HPDE6-E6E7 (cell line): Measurements from ENCODE around the gene RPL28.
"Not testable (repeated sequence)": the region's sequence is repeated elsewhere in the genome, so short reads cannot be mapped to it uniquely, and the experiment has no call there.

Source experiments
- DNase-seq: peaks from one replicate; pipeline ENCODE4 v3.0.0; 2011; ENCODE audit warnings: missing footprints; ENCODE audit errors: extremely low spot score

The RPL28 gene

DNA sequence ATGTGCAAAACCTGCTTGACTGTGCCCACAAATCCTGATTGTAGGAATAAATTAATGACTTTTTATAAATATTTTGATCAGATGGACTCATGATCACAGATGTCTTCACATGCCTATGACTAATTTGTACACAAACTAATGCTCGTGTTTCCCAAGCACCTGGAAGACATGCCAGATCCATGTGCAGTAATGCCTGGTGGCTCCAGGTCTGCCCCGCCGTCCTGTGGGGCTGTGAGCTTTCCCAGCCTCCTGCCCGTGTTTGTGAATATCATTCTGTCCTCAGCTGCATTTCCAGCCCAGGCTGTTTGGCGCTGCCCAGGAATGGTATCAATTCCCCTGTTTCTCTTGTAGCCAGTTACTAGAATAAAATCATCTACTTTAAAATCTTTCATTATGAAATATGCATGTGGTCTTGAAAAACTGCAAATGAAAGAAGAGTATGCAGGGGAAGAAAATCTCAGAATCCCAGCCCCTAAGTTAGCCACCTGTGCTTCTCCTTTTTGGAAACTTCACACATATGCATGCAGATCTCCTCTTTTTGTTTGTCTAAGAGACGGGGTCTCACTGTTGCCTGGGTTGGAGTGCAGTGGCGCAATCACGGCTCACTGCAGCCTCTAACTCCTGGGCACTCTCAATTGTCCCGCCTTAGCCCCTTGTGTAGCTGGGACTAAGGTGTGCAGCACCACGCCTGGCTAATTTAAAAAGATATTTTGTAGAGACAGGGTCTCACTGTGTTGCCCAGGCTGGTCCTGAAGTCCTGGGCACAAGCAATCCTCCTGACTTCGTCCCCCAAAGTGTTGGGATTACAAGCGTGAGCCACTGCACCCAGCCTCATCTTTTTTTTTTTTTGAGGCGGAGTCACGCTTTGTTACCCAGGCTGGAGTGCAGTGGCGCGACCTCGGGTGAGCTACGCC is 6.2 kb downstream of the RPL28 start:
- no peak for DNase-seq

DNA sequence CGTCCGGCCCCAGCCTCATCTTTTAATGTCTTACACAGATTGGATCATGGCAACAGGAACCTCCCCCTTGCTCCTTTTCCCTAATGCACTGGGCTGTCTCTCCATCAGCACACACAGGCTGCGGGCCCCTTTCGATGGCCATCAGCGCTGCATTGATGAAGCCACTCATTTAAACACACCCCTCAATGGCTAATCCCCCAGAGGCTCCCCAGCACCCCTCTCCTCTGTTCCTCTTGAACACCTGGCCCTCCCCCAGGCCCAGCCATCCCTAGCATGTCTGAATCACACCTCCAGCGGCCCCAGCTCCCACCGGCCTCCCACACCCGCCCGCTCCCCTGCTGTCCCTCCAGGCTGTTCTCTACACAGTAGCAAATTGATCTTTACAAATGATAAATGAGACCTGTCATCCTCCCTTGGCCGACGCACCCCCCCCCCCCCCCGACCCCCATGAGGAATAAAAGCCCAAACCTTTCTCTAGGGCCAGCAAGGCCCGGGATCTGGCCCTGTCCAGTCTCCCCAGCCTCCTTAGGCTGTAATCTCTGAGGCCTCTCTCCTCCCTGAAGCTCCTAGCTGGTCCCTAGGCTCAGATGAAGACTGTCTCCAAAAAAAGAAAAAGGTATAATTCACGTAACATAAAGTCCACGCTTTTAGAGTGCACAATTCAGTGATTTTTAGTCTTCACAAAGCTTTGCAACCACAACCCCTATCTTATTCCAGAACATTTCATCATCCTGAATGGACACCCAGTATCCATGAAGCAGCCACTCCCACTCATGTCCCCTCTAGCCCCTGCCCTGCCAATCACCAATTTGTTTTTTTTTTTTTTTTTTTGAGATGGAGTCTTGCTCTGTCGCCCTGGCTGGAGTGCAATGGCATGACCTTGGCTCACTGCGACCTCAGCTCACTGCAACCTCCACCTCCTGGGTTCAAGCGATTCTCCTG is 7.4 kb downstream of the RPL28 start:
- no peak for DNase-seq

DNA sequence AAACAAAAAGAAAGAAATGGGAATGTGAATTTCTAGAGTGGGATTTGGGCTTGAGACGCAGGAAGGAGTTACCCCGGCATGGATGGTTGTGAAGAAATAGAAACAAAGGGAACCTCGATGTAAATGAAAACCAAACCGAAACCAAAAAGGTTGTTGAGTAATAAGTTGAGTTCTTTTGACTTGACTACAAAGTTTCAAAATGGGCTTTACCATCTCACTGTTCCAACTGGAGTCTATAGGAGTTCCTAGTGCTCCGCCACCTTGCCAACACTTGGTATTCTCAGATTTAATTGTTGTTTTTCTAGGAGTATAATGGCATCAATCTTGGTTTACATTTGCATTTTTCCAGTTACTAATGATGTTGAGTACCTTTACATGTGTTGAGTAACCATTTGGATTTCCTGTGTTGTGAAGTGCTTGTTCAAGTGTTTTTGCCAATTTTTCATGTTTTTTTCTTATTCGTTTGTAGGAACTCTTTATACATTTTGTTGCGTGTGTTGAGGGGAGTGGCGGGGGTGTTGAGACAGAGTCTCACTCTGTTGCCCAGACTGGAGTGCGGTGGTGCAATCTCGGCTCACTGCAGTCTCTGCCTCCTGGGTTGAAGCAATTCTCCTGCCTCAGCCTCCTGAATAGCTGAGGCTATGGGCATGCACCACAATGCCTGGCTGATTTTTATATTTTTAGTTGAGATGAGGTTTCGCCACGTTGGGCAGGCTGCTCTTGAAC is 12.6 kb downstream of the RPL28 start:
- no peak for DNase-seq

DNA sequence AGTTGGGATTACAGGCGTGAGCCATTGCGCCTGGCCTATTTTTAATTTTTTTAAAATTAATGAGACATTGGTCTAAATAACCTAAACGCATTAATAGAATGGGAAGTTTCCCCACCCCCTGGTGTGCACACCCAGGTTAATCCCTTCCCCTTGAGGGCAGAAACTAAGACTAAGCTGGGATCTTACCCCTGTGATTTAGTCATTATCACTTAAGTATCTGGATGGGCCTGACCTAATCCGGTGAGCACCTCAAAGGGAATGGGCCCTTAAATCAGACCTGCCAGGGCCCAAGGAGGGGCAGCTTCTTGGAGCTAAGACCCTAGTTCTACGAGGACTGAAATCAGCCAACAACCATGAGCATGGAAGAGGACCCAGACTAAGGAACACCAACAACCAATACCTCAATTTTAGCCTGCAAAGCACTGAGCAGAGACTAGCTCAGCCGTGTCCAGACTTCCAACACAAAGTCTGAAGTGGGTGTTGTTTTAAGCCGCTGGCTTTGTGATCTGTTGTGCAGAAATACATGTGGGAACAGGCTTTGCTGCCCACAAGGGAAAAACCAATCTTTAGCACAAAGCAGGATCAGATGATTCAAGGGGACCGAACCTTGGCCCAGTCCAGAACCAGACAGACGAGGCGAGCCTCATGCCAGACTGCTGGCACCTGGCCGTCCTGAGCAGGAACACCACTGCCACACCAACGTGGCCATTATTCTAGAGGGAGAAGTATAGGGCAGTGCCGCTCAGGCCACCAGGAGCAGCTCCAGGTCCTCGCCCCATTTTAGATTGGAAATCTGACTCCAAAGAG is 14.8 kb downstream of the RPL28 start:
- DNase-seq: no peak

DNA sequence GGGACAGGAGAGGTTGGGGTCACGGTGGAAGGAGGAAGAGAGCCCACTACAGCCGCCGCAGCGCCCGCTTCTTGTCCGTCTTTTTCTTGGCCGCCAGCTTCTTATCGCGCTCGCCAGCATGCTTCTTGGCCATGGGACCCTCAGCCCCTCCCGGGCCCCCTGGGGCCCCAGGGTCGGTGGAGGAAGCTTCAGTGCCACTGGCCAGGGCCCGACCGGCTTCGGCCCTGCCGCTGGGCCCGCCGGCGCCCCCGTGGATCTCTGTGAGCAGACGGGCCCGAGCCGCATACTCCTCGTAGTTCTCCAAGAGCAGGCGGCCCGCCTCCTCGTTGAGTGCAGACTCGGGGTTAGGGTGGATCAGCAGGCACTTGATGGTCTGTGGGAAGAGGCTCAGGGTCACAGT is 15.7 kb downstream of the RPL28 start:
- not testable (repeated sequence) for DNase-seq

DNA sequence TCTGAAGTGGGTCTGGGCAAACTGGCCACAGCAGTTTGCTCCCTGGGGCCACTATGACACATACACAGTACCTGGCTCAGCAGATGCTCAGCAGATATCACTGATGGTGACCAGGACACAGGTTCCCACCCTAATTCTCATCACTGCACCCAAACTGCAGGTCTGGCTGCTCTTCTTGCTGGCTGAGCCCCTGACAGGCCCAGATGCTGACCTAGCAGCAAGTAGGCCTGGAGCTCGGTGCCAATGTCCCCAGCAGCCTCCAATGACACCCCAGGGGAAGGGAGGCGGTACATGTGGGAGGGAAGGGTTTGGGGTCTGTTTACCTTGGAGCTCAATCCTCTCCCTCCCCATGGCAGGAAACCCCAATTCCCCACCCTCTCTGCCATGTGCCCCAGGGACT is 16.8 kb downstream of the RPL28 start:
- DNase-seq: no peak

DNA sequence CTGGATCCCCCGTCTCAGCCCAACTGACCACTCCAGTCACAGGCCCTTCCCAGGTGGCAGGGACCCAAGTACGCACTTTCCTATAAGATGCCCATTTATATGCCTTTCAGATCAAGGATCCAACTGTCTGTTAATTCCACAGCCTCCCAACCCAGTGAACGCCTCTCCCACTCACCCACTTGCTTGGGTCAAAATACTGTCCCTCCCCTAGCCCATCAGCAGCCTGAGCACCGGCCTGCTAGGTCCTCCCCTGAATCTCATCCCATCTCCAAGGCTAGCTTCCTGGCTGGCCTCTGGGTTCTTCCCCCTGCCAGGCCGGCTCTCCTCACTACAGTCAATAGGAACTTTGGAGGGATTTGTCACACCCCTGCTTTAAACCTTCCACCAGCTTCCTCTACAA is 19.9 kb downstream of the RPL28 start:
- DNase-seq: no peak

DNA sequence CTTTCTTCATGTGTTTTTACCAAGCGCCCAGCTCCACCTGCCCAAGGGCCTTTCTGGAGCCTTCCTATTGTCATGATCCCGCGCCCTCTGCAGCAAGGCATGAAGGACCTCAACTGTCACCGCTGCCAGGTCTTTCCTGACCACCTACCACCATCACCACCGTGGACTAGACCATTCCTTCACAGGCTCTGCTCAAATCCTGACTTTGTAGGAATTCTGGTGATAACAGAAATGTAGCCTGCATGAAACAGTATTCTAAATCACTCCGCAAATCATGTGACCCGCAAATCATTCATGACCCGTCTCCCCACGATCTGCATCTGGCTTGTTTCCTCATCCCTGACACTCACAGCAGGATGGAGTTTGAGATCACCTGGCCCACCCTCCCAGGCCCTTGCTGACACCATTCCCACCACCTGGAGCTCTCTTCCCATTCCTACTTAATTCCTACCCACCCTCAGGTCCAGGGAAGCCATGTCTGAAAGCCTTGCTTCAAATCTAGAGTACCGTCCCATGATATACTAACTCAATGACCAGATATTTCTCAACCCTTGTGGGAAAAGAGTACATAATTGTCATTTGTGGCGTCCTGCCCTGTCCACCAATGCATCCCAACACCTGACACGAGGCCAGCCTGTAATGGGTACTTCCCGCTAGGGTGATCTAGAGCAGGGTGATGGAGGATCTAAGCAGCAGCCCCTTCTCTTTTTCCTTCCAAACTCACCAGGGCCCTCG is 20.5 kb downstream of the RPL28 start:
- no peak for DNase-seq

DNA sequence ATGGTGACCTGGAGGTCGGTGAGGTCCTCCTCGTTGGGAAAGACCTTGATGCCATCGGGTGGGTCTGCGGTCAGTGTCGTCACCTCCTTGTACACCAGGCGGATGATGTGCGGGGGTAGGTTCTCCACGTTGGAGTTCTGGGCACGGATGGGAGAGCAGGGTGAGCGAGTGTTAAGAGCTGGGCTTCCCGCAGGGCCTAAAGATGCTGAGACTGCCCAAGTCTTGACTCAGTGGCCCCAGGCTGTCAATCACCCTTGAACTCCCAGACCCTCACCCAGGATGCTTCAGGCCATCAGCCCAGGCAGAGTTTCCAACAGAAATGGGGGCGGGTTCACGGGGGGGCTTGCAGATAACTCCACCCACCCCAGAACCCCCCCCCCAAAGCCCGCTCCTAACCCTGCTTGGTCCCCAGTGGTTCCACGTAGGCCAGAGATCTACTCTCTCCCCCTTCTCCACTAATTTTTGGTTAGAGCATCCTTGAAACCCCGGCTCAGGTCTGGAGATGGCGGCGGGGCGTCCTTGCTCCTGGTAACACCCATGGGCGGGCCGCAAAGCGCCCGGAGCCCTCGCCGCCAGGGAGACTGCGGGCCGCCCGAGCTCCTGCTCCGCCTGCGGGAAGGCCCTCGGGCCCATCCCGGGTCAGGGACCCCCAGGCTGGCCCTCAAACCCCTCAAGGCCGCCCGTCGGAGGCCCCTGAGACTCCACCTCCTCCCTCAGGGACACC is 21.3 kb downstream of the RPL28 start:
- DNase-seq: peak; percentile 25

DNA sequence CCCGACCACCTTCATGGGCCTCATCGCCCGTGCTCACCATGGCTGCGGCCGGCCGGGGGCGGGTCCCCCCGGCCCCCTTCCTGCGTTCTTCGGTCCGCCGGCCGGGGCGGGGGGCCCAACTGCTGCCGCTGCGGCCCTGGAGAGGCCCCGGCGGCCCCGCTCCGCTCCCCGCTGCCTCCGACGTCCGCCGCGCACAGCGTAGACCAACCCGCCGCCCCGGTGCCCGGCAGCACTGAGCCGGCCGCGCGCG is 21.7 kb downstream of the RPL28 start, which contains the start of gene UBE2S:
TSS of gene UBE2S (minus strand) at position 239 of the 250 bp plus-strand sequence. CDS start at position 40, 199 bp downstream.
- DNase-seq: not testable (repeated sequence)

DNA sequence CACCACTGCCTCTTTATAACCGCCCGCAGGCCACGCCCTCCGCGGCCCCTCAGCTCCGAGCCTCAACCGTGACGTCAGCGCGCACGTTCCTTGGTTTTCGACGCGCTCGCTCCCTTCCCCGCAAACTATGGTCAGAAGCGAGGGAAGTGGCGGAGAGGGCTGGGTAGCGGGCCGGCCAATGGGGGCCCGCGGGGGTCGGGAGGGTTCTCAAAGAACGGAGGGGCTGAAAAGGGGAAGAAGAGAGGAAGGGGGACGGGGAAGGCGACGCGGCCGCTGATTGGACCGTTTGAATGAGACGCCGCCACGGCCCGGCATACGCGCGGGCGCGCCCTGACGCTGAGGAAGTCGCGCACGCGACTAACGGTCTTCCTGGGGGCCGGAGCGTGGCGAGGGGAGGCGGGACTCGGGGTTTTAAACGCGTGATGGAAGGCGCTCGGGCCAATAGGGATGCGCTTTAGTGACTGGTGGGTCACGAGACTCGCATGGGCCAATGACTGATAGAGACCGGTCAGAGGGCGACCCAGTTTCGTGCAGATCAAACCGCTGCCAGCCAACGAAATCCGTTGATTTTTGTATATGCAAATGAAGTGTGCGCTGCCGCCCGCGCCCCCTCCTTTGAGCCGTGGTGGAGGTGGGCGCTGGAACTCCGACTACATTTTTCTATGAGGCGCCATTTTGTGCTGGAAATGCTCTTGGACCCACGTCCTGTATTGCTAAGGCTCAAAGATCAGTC is 22.2 kb downstream of the RPL28 start:
- peak; percentile 100 for DNase-seq

DNA sequence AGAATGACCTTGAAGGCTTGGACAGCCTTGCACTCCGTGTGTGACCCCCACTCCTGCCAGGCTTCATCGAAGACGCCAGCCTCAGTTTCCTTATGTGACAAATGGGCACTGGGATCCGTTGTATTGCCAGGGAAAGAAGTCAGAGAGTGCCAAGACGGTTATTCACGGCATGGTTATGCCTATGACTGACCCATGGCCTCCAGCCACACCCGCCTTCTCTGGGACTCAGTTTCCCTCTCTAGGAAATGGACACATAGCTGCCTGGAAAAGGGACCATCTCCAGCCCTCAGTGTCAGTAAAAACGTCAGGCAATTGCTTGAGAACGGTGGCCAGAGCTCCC is 22.8 kb downstream of the RPL28 start:
- DNase-seq: no peak

DNA sequence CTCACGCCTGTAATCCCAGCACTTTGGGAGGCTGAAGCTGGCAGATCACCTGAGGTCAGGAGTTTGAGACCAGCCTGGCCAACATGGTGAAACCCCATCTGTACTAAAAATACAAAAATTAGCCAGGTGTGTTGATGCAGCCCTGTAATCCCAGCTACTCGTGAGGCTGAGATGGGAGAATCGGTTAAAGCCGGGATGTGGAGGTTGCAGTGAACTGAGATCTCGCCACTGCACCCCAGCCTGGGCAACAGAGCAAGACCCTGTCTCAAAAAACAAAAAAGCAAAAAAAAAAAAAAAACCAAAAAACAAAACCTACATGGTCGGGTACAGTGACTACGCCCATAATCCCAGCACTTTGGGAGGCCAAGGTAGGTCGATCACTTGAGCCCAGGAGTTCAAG is 23.4 kb downstream of the RPL28 start:
- DNase-seq: not testable (repeated sequence)

DNA sequence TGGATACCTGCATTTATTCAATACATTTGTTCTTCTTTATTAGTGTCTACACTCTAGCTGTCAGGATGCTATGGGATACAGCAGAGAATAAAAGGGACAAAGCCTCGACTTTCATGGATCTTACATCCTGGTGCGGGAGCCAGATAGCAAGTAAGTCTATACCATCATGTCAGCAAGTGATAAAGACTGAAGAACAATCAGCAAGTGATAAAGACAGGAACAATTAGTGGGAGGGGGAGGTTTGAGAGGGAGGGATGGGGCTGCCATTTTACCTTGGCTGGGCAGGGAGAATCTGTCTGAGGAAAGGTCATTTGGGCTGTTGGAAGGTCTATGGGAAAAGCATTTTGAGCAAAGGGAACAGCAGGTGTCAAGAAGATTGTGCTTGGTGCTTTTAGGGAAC is 24.4 kb downstream of the RPL28 start:
- DNase-seq: no peak

DNA sequence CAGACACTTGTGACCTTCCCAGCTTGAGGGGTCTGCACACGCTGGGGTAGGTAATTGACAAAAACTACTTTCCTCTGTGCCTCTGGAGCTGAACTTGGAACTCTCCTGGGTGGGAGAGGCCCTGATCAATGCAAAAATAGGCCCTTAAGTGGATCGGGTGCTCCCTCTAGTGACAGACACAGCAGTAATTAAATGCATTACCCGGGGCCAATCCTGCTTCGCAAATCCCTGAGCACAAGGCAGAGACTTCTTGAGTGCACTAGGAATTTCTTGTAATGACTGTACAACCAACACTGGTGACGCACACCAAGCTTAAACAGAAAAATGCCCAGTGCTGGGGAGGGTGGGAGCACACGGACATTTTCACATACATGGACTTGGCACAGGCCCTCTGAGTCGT is 32.5 kb downstream of the RPL28 start:
- peak; percentile 62 for DNase-seq

DNA sequence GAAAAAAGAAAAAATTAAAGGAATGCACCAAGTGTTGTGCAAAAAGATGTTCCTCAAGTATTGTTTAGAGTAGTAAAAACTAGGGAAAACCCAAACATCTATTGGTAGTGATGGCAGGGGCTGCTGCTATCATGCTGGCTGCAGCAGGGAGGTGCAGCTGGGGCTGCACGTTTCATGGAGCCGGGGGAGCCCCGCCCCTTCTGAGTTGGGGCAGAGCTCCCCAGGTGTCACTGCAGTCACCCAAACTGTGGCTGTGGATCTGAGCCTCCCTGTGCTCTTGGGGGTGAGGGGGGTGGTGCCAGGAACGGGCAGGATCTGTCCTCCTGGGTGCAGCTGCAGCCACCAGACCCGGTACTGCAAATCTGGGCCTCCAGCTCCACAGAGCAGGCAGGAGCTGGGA is 33.4 kb downstream of the RPL28 start:
- DNase-seq: no peak

DNA sequence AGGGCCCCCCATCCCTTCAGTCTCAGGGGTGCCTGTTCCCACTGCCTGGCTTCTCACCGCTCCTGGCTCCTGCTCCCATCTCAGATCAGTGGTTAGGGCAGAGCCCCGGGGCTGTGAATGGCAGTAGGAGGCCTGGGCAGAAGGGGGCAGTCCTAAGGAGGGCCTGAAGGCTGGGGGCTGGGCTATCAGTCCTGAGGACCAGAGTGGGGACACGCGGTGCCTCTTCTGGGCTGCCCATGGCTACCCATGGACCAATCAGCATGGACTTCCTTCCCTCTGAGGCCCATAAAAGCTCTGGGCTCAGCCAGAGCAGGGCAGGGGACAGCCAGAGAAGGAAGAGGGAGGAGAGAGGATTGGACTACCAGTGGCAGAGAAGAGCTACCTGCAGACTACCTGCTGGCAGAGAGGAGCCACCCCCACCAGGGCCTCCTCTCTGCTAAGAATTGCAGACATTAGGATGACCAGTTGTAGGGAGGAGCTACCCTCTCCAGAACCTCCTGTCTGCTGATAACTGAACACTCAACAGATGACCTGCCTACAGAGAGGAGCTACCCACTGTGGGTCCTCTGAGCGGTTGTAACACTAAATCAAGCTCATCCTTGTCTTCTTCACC is 34.0 kb downstream of the RPL28 start:
- no peak for DNase-seq

DNA sequence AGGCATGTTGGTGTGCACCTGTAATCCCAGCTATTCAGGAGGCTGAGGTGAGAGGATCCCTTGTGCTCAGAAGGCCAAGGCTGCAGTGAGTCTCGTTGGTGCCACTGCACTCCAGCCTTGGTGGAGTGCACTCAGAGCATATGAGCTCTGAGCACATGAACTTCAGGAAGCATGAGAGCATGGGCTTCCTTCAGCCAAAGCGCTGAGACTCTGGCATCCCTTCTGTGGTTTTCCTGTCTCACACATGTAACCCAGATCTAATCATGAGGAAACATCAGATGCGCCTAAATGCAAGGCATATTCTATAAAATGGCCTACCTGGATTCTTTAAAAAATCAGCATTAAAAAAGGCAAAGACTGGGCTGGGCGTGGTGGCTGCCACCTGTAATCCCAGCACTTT is 35.5 kb downstream of the RPL28 start:
- not testable (repeated sequence) for DNase-seq
